Measurements from ENCODE around the gene SCUBE1. TPM values are rescaled to one million over a fixed set of nuclear protein-coding genes. Genes with fewer than 3 reads are reported as not detected.

SCUBE1 gene
- total and polyA plus RNA-seq, 11 donors = 0.04 to 0.40 (median 0.24) TPM; not detected in 1

- 1 to 3% (median 2%) methylated on average over 15 to 86 of the region's 87 CpGs for WGBS, 4 donors
- peak in 3 of 4 donors; percentile 16 to 43 (median 36) for ATAC-seq
- intact Hi-C loops (cut with DNase I) = loop anchor here in 3 of 10 donors (1.0 to 5.0 kb wide), 2 partner anchors 36 kb away; no protein-coding TSS in a partner anchor
Measured at GRCh38 chr22:43186272-43187170, 156.7 kb downstream of the SCUBE1 start, which contains the start of gene TTLL12. Gene TTLL12, minus strand, starts transcription at chr22:43187134. Its CDS starts 65 bp downstream, at chr22:43187069.

DNA sequence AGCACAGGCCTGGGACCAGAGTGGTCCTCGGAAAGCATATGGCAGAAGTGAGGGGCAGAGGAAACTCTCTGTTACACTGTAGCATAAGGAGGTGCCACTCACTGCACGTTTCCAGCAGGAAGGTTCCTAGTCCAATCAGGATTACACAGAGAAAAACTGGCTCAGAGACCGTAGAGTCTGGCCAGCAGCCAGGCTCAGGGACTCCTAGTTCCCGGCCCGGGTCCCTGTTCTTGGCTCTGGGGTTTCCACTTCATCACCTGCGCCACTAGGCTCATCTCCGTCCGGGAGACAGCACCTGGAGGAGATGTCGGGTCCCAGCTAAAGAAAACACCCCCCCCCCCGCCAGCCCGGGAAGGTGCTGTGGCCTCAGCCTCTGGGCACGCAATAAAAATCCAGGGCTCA, 157.3 kb downstream of the SCUBE1 start:
- peak overlapping the region in 3 of 12 donors; percentile 75 to 89 (median 88) for H3K27ac ChIP-seq
- peak; percentile 38 to 82 (median 74) for DNase-seq
- ATAC-seq = peak; percentile 9 to 29 (median 22)

More at GRCh38 chr22:43186272-43187170, 156.7 kb downstream of the SCUBE1 start, which contains the start of gene TTLL12:
- H3K9me3 ChIP-seq = no peaks in the 10 kb centered on the region
- DNase-seq = peak; percentile 49 to 84 (median 67)
- peak within 1 kb of the TSS; percentile 45 to 95 (median 76) for H3K4me3 ChIP-seq
- no peaks in the 10 kb centered on the region for H3K27me3 ChIP-seq
- peak in 1 of 2 donors; percentile 51 for TF ChIP-seq POLR2A (IDR thresholded peaks at IDR 0.05)
- TF ChIP-seq, protein P1, sequence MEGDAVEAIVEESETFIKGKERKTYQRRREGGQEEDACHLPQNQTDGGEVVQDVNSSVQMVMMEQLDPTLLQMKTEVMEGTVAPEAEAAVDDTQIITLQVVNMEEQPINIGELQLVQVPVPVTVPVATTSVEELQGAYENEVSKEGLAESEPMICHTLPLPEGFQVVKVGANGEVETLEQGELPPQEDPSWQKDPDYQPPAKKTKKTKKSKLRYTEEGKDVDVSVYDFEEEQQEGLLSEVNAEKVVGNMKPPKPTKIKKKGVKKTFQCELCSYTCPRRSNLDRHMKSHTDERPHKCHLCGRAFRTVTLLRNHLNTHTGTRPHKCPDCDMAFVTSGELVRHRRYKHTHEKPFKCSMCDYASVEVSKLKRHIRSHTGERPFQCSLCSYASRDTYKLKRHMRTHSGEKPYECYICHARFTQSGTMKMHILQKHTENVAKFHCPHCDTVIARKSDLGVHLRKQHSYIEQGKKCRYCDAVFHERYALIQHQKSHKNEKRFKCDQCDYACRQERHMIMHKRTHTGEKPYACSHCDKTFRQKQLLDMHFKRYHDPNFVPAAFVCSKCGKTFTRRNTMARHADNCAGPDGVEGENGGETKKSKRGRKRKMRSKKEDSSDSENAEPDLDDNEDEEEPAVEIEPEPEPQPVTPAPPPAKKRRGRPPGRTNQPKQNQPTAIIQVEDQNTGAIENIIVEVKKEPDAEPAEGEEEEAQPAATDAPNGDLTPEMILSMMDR (IDR thresholded peaks at IDR 0.05) = peak in 2 of 12 donors; percentile 10 to 18
- peaks cover 0 to 4% (median 0%) of the 10 kb centered on the region in 9 donors for H3K36me3 ChIP-seq
- peak within 1 kb of the TSS; percentile 74 to 98 (median 92) for H3K27ac ChIP-seq
- peaks cover 0 to 36% (median 13%) of the 10 kb centered on the region in 12 donors for H3K4me1 ChIP-seq

DNA sequence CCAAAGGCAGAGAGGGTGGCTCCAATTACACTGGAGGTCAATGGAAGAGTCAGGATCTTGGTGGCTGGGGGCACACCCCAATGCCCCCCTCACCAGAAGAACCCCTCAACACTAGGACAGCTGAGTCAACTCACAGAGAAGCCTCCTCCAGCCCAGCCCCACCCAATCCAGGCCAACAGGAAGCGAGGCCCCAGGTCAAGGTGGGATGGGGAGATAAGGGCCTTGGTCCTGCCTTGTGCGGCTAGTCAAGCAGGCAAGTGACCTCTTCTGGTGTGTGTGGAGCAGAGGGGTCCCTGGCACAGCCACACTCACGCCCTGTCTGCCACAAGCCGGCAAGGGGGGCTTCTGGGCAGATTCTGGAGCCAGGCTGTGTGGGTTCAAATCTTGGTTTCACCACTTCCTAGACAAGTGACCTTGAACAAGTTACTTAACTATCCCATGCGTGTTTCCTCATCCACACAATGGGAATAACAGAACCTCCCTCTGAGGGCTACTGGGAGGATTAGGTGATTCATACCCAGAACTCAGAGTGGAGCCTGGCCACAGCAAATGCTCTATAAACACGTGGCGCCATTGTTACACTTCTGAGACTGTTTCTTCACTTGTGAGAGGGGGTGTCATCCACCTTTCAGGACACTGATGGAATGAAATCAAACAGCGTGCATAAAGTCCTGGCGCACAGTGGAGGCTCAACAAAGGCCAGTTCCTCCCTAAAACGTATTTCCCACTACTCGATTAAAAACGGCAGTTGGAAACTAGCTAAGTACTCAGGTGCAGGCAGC, 159.5 kb downstream of the SCUBE1 start:
- DNase-seq (peak in 2 of 5 donors; percentile 9 to 26), ATAC-seq (no peak)
- peaks cover 0 to 36% (median 13%) of the 10 kb centered on the region in 12 donors for H3K4me1 ChIP-seq
- TF ChIP-seq, protein P1 (IDR thresholded peaks at IDR 0.05) = no peak
- no peak for TF ChIP-seq POLR2A (IDR thresholded peaks at IDR 0.05)
- 72 to 84% (median 83%) methylated on average over 12 of the region's 12 CpGs for WGBS, 4 donors
- H3K4me3 ChIP-seq = no peak overlapping the region
- no peaks in the 10 kb centered on the region for H3K27me3 ChIP-seq
- intact Hi-C loops (cut with DNase I) = no loop called here
- no peaks in the 10 kb centered on the region for H3K9me3 ChIP-seq
- H3K36me3 ChIP-seq = peaks cover 0 to 23% (median 12%) of the 10 kb centered on the region in 9 donors
- no peak overlapping the region for H3K27ac ChIP-seq

More for the DNA sequence above, 157.3 kb downstream of the SCUBE1 start:
- H3K4me1 ChIP-seq = peaks cover 0 to 36% (median 13%) of the 10 kb centered on the region in 12 donors
- intact Hi-C loops (cut with DNase I) = loop anchor here in 1 of 10 donors (5.0 kb wide), 1 partner anchor 36 kb away; no protein-coding TSS in a partner anchor
- H3K9me3 ChIP-seq = no peaks in the 10 kb centered on the region
- peaks cover 0 to 4% (median 0%) of the 10 kb centered on the region in 9 donors for H3K36me3 ChIP-seq
- no peak for TF ChIP-seq POLR2A (IDR thresholded peaks at IDR 0.05)
- TF ChIP-seq, protein P1 (IDR thresholded peaks at IDR 0.05) = no peak
- 14 to 18% (median 18%) methylated on average over 8 to 12 of the region's 12 CpGs for WGBS, 4 donors
- no peaks in the 10 kb centered on the region for H3K27me3 ChIP-seq
- H3K4me3 ChIP-seq = peak overlapping the region; percentile 45 to 95 (median 76)
